GM10266 (cell line): Measurements from ENCODE around the gene PRR12.

Source experiments
- DNase-seq: peaks from one replicate; pipeline ENCODE4 v3.0.0; 2012; ENCODE audit errors: extremely low spot score
- TF ChIP-seq, protein P1 (sequence below): IDR thresholded peaks from 2 replicates; pipeline ENCODE4 v1.5.1; 2012; ENCODE audit warnings: mild to moderate bottlenecking, low read depth; ENCODE audit not compliant: control insufficient read depth, insufficient read depth; ENCODE audit errors: missing control alignments

The PRR12 gene

DNA sequence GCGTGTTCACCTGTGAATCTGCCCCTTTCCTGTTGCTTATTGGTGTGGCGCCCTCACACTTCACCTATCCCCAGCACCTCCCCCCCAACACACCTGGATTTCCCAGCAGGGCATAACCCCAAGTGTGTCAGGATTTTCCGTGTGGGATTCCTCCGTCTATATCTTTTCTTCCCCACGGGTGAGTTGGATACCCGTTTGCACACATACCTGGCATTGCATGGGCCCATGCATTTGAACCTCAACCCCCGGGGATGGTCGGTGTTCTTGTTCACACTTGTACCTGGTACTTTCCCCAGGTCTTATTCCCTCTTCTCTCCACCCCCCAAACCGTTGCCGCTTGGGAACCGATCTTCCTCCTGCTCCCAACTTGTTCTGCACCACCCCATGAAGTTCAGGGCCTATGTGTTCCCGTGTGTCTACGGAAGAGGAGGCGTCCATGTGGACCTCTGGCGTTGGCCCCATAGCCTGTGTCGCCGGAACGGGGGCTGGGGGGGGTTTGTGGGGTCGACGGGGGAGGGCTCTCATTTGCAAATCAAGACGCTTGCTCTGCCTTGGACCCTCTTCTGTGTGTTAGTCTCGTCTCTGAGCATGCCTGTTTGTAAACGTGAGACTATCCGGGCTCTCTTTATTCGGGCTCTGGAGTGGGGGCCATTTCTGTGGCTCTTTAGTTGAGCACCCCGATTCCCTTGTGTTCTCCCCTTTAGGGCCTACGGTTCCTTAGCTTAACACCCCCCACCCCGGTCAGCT lies 1.7 kb downstream of the PRR12 start:
- DNase-seq = peak; percentile 63
- TF ChIP-seq, protein P1, sequence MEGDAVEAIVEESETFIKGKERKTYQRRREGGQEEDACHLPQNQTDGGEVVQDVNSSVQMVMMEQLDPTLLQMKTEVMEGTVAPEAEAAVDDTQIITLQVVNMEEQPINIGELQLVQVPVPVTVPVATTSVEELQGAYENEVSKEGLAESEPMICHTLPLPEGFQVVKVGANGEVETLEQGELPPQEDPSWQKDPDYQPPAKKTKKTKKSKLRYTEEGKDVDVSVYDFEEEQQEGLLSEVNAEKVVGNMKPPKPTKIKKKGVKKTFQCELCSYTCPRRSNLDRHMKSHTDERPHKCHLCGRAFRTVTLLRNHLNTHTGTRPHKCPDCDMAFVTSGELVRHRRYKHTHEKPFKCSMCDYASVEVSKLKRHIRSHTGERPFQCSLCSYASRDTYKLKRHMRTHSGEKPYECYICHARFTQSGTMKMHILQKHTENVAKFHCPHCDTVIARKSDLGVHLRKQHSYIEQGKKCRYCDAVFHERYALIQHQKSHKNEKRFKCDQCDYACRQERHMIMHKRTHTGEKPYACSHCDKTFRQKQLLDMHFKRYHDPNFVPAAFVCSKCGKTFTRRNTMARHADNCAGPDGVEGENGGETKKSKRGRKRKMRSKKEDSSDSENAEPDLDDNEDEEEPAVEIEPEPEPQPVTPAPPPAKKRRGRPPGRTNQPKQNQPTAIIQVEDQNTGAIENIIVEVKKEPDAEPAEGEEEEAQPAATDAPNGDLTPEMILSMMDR = no peak

DNA sequence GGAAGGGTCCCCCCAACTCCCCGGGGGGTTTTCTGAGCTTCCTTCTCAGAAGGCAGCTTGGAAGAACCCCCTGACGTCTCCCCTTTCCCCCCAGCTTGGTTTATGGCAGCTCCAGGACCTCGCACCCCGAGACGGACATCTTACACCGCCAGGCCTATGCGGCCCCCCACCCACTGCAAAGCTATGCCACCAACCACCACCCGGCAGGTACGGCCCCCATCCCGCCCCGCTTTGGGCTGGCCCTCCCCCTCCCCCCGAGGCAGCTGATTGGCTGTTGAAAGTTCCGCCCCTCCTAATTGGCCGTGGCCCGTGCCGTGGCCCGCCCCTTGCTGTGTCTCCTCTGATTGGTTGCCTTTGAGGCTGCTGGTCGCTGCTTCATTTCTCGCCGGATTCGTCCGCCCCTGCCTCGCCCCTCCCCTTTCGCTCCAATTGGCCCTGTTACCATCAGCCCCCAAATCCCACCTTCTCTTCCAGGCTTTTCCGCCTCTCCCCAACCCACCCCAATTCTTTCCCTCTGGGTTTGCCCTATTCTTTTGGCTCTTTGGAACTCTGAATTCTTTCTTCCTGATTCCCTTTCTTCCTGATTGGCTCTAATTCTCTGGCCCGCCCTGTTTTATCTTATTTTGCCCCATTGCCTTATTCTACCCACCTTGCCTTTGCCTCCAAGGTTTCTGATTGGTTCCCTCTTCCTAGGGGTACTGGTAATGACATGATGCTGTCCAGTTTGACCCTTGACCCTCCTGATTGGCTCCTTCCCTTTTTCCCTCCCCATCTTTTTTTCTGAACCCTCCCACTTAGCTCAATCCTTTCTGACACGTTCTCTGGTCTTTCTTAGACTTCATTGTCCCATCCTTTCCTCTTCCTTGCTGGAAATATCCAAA lies 2.5 kb downstream of the PRR12 start:
- TF ChIP-seq, protein P1 = no peak
- peak; percentile 100 for DNase-seq

DNA sequence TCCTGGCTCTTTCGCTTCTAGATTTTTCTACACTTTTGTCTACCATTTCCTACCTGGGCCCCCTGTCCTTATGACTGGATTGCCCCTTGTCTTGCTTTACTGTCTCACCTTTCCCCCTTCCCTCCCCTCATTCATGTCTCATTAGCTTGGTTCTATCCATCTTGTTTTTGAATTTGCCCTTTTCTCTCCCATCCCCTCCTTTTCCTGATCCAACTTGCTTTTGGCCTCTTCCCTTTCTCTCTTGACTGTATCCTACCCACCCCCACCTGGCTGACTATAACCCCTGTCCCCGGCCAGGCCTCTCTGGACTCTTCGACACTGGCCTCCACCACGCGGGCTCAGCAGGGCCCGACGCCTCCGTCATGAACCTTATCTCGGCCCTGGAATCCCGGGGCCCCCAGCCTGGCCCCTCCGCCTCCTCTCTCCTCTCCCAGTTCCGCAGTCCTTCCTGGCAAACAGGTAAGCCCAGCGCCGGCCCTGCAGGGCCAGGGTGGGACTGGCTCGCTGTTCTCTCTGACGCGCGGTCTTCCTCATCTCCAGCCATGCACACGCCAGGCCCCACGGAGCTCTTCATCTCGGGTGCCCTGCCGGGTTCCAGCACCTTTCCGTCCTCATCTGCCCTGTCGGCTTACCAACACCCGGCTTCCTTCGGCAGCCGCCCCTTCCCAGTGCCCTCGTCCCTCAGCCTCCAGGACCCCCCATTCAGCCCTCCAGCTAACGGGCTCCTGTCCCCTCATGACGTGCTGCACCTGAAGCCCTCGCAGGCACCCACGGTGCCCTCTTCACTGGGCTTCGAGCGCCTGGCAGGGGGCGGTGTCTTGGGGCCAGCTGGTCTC lies 3.4 kb downstream of the PRR12 start:
- TF ChIP-seq, protein P1 = no peak
- DNase-seq = no peak

DNA sequence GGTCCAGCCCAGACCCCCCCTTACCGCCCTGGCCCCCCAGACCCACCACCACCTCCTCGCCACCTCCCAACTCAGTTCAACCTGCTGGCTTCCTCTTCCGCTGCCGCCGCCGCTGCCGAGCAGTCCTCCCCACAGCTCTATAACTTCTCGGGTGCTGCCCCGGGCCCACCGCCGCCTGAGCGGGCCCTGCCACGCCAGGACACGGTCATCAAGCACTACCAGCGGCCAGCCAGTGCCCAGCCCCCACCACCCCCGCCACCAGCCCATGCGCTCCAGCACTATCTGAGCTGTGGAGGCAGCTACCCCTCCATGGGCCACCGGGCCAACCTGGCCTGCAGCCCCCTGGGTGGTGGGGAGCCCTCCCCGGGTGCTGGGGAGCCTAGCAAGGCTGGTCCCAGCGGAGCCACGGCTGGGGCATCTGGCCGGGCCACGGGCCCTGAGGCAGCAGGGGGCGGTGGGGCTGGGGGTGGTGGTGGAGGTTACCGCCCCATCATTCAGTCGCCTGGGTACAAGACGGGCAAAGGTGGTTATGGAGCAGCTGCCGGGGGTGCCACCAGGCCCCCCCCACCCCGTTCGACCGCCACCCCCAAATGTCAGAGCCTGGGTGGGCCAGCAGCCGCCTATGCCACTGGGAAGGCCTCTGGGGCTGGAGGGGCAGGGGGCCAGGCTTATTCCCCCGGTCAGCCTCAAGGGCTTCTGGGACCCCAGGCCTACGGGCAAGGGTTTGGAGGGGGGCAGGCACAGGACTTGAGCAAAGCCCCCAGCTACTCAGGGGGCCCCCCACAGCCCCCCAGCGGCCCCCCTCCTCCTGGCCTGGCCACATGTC lies 4.2 kb downstream of the PRR12 start:
- TF ChIP-seq, protein P1 = no peak
- DNase-seq = peak; percentile 19

DNA sequence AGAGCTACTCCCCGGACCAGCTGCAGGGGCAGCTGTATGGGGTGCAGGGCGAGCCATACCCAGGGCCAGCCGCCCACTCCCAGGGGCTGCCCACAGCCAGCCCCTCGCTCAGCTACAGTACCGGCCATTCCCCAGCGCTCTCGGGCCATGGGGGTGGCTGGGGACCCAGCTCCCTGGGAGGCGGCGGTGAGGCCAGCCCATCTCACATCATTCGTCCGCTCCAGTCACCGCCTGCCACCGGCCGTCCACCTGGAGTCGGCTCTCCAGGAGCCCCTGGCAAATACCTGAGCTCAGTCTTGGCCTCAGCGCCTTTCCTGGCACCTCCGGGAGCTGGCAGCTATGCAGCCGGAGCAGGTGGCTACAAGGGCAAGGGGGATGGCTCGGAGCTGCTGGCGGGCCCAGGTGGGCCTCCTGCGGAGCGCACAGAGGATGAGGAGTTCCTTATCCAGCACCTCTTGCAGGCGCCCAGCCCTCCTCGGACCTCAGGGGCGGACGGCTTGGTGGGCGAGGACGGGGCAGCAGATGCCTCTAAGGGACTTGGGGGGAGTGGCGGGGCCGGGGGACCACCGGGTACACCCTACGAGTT lies 4.9 kb downstream of the PRR12 start:
- TF ChIP-seq, protein P1 = no peak
- DNase-seq = peak; percentile 16

DNA sequence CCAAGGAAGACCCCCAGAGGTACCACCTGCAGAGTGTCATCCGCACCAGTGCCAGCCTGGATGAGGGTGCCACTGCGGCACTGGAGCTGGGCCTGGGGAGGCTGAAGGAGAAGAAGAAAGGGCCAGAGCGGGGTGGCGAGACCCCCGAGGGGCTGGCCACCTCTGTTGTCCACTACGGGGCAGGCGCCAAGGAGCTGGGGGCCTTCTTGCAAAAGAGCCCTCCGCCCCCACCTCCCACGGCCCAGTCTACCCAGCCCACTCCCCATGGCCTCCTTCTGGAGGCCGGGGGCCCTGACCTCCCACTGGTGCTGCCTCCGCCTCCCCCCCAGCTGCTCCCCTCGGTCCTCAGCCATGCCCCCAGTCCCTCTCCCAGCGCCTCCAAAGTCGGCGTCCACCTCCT lies 5.4 kb downstream of the PRR12 start:
- no peak for DNase-seq
- TF ChIP-seq, protein P1 = no peak
